CD4-positive, alpha-beta T cell treated with Interleukin-17A for 4 hours (primary cell): ENCODE results near the gene TRANK1.
A peak's percentile ranks its signal among the peaks of the same experiment; 100 is the strongest.
"Not testable (repeated sequence)": the region's sequence is repeated elsewhere in the genome, so short reads cannot be mapped to it uniquely, and the experiment has no call there.

Source experiments
- DNase-seq: peaks from one replicate; pipeline ENCODE4 v3.0.0-alpha.2; 2020; ENCODE audit warnings: mixed read lengths

The TRANK1 gene

GRCh38 chr3:36944641-36945270 lies at the start of gene TRANK1:
Gene TRANK1 (minus strand): TSS chr3:36945054. CDS start chr3:36944809, 245 bp downstream.
- peak; percentile 87 for DNase-seq

- DNase-seq = peak; percentile 97
These were observed 48.8 kb upstream of the TRANK1 start, which contains the start of gene MLH1 for GRCh38 chr3:36993326-36994283. Gene MLH1 (plus strand): TSS chr3:36993518. CDS start chr3:36993548, 30 bp downstream.

GRCh38 chr3:36992806-36993325 lies 48.0 kb upstream of the TRANK1 start, which contains the start of gene EPM2AIP1:
Gene EPM2AIP1 (minus strand): TSS chr3:36993131. CDS start chr3:36993077, 54 bp downstream.
- no peak for DNase-seq

GRCh38 chr3:36991923-36992805 lies 47.3 kb upstream of the TRANK1 start:
- peak; percentile 28 for DNase-seq

- DNase-seq = no peak
These were observed 46.3 kb upstream of the TRANK1 start for GRCh38 chr3:36991147-36991546.

GRCh38 chr3:36989568-36989967 lies 44.7 kb upstream of the TRANK1 start:
- no peak for DNase-seq

- no peak for DNase-seq
These were observed 44.2 kb upstream of the TRANK1 start for GRCh38 chr3:36989005-36989404.

GRCh38 chr3:36988356-36988755 lies 43.5 kb upstream of the TRANK1 start:
- DNase-seq = no peak

GRCh38 chr3:36981006-36981405 lies 36.2 kb upstream of the TRANK1 start:
- DNase-seq = no peak

- no peak for DNase-seq
These were observed 28.3 kb upstream of the TRANK1 start for GRCh38 chr3:36973139-36973538.

GRCh38 chr3:36972163-36972562 lies 27.3 kb upstream of the TRANK1 start:
- DNase-seq = no peak

GRCh38 chr3:36969540-36970432 lies 24.9 kb upstream of the TRANK1 start:
- DNase-seq = peak; percentile 51

- no peak for DNase-seq
These were observed 24.2 kb upstream of the TRANK1 start for GRCh38 chr3:36969085-36969484.

- DNase-seq = no peak
These were observed 20.6 kb upstream of the TRANK1 start for GRCh38 chr3:36965440-36965839.

- no peak for DNase-seq
These were observed 20.0 kb upstream of the TRANK1 start for GRCh38 chr3:36964817-36965216.

- DNase-seq = no peak
These were observed 19.5 kb upstream of the TRANK1 start for GRCh38 chr3:36964331-36964730.

GRCh38 chr3:36963008-36963407 lies 18.2 kb upstream of the TRANK1 start:
- DNase-seq = not testable (repeated sequence)

- no peak for DNase-seq
These were observed 15.6 kb upstream of the TRANK1 start for GRCh38 chr3:36960502-36960901.

- no peak for DNase-seq
These were observed 15.0 kb upstream of the TRANK1 start for GRCh38 chr3:36959821-36960220.

GRCh38 chr3:36957862-36958686 lies 13.2 kb upstream of the TRANK1 start:
- DNase-seq = no peak
